Mammary epithelial cell (primary cell): ENCODE data around the gene ZNF385A.

ENCODE experiments used
- CTCF ChIP-seq, 2 donors: IDR thresholded peaks in 1 of 2; conservative IDR thresholded peaks in 1 of 2; 2 replicates each; pipeline ENCODE4 v1.5.1; 2011 to 2012; ENCODE audit warnings: inconsistent platforms in 2 of 2, low read length in 2 of 2, mild to moderate bottlenecking in 2 of 2, control low read depth in 1 of 2, low read depth in 1 of 2; ENCODE audit not compliant: insufficient read depth in 1 of 2; ENCODE audit errors: extremely low read depth in 1 of 2
- EZH2 ChIP-seq: IDR thresholded peaks from 2 replicates; pipeline ENCODE4 v1.6.1; 2012; ENCODE audit warnings: low read length, inconsistent platforms, borderline replicate concordance

GRCh38 chr12:54352022-54352531 is 32.5 kb downstream of the ZNF385A start:
- TF ChIP-seq CTCF (conservative IDR thresholded peaks at IDR 0.05 in 1 of 2, IDR thresholded peaks at IDR 0.05 in 1 of 2; ENCODE audit: extremely low read depth in 1 of 2, insufficient read depth in 1 of 2, low read depth in 1 of 2, low read length in 2 of 2) (no peak), EZH2 (no peak)
